HEK293T (cell line): Measurements from ENCODE around the gene WBP11.

Source experiments
- ARNT ChIP-seq: fragments of 450-650 bp; IDR thresholded peaks from 2 replicates; pipeline ENCODE4 v1.6.1; 2017; ENCODE audit warnings: mild to moderate bottlenecking
- BHLHE40 ChIP-seq: fragments of 450-650 bp; IDR thresholded peaks from 2 replicates; pipeline ENCODE4 v1.6.1; 2016; ENCODE audit warnings: mild to moderate bottlenecking, moderate library complexity, borderline replicate concordance
- CTBP1 ChIP-seq: fragments of 450-650 bp; IDR thresholded peaks from 2 replicates; pipeline ENCODE4 v1.6.1; 2016; ENCODE audit warnings: borderline replicate concordance
- FOXA1 ChIP-seq: fragments of 450-650 bp; IDR thresholded peaks from 2 replicates; pipeline ENCODE4 v1.6.1; 2016; ENCODE audit warnings: mild to moderate bottlenecking
- FOXM1 ChIP-seq: fragments of 450-650 bp; IDR thresholded peaks from 2 replicates; pipeline ENCODE4 v1.6.1; 2017; ENCODE audit warnings: mild to moderate bottlenecking, borderline replicate concordance
- LEF1 ChIP-seq: fragments of 450-650 bp; IDR thresholded peaks from 2 replicates; pipeline ENCODE4 v1.6.1; 2017; ENCODE audit warnings: mild to moderate bottlenecking, borderline replicate concordance
- NFRKB ChIP-seq: fragments of 450-650 bp; IDR thresholded peaks from 2 replicates; pipeline ENCODE4 v1.6.1; 2016; ENCODE audit warnings: mild to moderate bottlenecking, moderate library complexity
- SUZ12 ChIP-seq: fragments of 450-650 bp; IDR thresholded peaks from 2 replicates; pipeline ENCODE4 v1.6.1; 2016; ENCODE audit warnings: mild to moderate bottlenecking
- TARDBP ChIP-seq: fragments of 450-650 bp; IDR thresholded peaks from 2 replicates; pipeline ENCODE4 v1.6.1; 2016
- ZNF384 ChIP-seq: fragments of 450-650 bp; IDR thresholded peaks from 2 replicates; pipeline ENCODE4 v1.6.1; 2016

DNA sequence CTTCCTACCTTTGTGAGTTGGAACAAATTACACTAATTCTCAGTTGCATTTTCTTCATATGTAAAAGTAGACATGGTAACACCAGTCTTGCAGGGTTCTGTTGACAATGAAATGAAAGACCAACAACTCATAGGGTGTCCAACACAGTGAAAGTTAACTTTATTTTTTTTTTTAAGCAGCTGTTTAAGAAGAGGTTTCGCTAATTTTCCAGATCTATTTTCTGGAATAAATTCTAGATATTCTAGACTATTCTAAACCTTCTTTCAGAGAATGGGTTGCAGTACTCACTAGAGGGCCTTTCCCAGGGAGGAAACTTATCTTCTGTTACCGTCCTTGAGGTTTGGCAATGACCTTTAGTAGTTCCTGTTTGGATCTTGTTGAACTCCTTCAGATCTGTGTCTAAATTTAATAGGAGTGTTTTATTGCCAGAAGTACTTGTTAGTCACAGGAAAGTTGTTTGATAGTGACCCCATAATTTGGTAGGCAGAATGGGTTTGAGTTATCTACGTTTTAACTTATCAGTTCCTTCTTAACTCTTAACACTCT lies 42.8 kb upstream of the WBP11 start:
- TF ChIP-seq FOXA1 (no peak), BHLHE40 (no peak), CTBP1 (no peak), NFRKB (no peak), SUZ12 (no peak), TARDBP (no peak), FOXM1 (no peak), ZNF384 (no peak), ARNT (no peak), LEF1 (no peak)
